Hypothalamus (tissue), 51 donors: ENCODE measurements around the gene TCP11L2.
"Not testable (repeated sequence)": the region's sequence is repeated elsewhere in the genome, so short reads cannot be mapped to it uniquely, and the experiment has no call there.

Source experiments
- DNase-seq, 51 donors: peaks; one replicate each; lab custom pipeline; 2025; lab: John Stamatoyannopoulos, UW

The TCP11L2 gene

DNA sequence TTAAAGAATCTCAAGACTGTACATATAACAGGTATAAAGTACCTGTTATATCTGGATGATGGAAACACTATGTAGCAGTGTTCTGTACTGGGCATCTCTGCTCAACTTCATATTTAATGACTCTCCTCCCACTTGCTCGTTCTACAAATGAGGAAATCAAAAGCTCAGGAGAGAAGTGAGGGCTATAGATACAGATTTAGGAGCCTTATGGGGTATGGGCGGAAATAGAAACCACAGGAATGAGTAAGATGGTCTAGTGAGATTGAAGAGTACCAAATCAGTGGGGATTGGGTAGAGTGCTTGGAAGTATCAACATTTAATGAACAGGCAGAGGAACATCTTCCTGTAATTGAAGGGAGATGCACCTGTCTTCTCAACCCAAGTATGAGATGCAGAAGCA, 31.2 kb downstream of the TCP11L2 start:
- no peak for DNase-seq

DNA sequence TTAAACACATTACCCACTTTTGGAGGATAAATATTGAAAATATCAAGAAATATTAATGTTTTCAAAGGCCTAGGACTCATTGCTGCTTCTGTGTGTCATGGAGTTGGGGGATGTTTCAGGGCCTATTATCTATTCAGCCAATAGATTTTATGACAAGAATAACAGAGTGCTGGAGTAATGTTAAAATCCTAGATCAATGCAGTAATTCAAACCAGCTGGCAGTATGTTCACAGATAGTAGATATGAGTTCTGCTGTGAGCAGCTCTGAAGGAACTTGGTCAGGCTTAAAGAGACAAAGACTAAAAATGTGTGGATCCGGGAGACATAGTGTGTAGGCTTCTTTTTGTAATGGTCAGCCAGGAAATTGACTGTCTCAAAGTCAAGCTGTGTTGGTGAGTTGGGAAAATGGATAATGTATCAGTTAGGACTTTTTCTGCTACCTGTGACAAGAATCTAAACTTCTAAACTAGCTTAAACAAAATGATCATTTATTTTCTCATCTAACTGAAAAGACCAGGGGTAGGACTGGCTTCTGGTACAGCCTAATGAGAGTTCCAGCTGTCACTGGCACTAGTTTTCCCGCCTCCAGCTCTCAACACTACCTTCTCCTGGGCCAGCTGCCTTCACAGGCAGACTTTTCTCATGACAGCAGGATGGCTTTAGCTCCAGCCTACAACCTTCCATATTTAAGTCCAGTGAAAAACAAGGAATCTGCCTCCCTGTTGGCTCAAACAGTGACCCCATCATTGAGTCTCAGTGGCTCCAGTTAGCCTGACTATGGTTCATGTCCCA, 38.7 kb downstream of the TCP11L2 start:
- no peak for DNase-seq

DNA sequence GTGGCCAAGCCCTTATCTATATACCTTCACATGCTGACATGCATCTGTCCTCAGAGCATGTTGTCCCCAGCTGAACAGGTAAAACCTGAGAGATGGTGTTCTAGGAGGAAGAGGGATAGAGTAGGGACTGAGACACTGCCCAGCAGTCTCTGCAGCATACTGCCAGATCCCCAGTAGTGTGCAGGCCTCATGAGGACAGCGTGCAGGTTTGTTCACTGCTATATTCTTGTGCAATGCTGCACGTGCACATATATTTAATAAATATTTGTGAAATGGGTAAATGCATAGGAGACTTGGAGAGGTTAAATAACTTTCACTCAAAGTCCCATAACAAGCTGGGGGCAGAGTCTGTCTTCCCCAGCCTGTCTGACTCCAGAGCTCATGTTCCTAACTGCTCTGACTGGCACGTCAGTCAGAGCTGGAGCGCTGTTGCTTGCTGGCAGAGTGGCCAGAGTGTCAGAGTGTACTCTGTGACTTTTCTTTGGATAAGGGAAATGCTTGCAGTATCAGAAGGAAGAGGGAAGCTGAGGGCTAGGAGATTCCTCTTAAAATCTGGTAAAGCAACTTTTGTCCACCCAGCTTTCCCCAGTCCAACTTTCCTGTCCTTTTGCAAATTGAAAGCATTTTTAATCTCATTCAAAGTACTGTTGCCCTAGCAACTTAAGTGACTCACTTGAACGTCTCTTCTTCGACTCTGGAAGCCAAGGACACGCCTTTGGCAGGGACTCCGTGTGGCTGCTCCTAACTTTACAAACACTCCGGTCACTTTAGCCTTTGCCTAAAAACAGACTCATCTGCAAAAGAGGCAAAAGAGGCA, 40.1 kb downstream of the TCP11L2 start:
- peak in 12 of 51 donors; percentile 1 to 46 (median 28) for DNase-seq

DNA sequence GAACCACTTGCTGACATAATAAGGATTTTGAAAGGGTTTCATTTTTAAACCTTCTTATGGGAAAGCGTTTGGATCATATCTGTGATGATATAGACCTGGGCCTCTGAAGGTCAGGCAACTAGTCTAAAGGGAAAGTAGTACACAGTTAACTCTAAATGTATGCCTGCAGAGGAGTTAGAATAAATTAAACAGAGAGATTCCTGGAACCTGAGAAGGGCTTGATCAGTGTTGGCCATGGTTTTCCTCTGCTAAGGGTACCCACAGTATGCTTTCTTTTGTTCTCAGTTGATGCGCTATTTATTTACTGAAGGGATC, 40.6 kb downstream of the TCP11L2 start:
- DNase-seq, result no peak

DNA sequence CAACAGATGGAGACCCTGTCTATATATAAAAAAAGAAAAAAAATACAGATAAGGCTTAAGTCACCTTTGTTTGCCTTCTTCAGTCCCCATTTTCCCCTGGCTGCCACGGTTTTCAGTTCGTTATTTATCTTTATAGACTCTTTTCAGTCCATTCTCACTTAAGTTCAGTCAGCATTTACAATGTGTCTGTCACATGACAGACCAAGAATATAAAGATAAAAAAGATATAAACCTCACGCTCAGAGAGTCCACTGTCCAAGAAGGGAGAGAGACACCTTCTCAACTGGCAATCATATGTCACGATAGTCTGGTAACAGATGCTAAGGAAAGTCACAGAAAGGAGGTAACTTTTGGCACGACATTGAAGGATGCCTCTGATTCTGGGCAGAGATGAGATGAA, 41.6 kb downstream of the TCP11L2 start:
- no peak for DNase-seq

DNA sequence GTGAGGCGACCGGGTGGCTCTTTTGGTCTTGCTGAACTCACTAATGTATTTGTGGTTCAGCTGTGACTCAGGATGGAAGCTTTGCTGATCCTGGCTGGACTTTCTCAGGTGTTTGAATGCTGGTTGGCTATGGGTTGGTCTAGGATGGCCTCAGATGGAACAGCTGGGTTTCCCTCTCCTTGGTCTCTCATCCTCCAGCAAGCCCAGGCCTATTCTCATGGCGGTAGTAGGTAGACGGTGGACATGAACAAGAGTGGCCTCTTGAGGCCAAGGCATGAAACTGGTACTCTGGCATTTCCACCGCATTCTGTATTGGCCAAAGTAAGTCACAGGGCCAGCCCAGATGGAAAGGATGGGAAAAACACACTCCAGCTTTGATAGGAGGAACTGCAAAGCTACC, 43.2 kb downstream of the TCP11L2 start:
- peak in 18 of 51 donors; percentile 4 to 51 (median 24) for DNase-seq

DNA sequence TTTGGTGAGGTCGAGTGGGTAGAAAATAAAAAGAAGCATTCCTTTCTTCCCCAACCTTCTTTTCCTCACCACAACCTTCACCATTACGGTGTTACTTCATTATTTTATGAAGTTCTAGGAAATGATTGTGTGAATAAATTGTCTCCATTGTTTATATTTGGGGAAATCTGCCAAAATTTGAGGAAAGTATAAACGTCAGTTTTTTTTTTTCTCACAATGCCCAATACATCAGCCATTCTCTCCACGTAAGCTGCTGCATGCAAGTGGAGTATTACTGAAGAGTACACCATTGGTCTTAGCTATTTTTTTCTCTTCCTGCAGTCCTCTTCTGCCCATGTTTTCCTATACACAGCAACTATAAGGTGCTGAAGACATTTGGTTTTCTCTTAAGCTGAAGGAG, 45.9 kb downstream of the TCP11L2 start:
- no peak for DNase-seq

DNA sequence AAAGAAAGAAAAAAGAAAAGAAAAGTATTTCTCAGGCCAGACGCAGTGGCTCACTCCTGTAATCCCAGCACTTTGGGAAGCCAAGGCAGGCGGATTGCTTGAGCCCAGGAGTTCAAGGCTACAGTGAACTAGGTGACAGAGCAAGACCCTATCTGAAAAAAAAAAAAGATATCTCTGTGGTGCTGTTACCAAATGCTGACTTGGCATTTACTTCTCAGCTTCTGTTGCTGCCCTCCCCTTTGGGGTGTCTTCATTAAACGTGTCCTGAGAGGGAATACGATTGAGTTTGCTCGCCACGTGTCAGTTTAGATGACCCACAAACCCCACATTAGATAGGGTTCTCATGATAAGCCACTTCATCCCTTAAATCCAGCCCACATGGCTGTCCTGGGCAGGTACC, 50.6 kb downstream of the TCP11L2 start:
- DNase-seq, result no peak

DNA sequence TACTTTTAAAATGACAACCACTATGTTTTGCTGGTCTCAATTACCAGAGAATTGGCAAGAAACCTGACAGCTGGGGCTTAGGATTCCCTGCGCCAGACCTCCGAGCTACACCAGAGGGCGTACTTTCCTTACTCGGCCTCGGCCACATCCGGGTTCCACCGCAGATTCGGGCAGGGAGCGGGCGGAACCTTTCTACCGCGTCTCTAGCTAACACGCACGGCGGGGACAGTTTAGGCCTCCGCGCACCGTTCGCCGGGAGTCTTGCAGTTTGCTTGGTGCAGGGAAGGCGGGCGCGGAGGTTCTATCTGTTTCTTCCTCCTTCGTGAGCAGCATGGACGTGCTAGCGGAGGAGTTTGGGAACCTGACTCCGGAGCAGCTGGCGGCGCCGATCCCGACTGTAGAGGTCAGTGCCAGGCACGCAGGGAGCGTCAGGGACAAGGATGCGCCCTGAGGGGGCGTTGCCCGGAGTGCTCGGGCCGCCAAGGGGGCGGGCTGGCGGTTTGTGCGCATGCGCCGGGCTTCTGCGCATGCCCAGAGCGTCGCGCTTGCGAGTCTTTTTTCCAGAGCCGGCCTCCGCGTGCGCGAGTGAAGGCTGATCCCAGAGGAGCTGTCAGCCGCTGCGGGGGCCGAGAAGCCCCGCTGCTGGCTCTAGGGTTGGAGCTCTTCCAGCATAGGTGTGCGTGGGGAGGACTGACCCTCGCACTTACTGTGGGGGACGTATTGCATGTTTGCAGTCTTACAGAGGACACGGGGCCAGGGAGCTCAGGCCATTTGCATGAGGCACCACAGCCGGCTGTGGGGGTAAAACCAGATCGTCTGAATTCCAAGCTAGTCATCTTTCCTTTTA, 55.2 kb downstream of the TCP11L2 start, which contains the start of gene POLR3B:
Gene POLR3B (plus strand): TSS at position 200 of the 847 bp plus-strand sequence. CDS start 132 bp downstream, at position 332.
- DNase-seq, result peak; percentile 79 to 99 (median 95)

DNA sequence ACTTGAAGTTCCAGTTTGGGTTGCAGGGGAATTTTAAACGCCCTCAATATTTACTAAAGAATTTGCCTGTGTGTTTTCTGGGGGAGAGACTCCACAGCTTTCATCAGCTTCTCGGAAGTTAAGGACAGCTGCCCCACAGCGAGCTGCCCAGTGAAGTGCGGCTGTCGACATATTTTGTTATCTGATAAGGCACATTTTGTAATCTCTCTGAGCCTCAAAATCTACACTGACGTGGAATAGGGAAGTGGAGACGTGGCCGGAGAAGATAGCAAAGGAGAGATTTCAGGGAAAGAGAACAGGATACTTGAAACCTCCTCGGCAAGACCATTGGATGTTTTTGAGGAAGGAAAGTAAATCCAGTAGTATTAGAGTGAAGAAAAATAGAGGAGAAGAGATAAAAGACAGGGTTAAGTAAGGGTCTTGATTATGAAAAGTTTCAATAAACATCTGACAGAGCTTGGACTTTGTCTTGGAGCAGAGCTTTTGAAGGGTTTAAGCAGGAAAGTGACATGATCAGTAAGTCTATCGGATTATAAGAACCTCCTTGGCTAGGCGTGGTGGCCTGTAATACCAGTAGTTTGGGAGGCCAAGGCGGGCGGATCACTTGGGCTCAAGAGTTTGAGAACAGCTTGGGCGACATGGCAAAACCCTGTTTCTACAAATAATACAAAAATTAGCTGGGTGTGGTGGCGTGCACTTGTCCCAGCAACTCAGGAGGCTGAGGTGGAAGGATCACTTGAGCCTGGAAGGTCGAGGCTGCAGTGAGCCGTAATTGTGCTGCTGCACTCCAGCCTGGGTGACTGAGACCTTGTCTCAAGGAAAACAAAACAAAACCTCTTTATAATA, 56.1 kb downstream of the TCP11L2 start:
- DNase-seq, result peak in 4 of 51 donors; percentile 18 to 59 (median 42)

DNA sequence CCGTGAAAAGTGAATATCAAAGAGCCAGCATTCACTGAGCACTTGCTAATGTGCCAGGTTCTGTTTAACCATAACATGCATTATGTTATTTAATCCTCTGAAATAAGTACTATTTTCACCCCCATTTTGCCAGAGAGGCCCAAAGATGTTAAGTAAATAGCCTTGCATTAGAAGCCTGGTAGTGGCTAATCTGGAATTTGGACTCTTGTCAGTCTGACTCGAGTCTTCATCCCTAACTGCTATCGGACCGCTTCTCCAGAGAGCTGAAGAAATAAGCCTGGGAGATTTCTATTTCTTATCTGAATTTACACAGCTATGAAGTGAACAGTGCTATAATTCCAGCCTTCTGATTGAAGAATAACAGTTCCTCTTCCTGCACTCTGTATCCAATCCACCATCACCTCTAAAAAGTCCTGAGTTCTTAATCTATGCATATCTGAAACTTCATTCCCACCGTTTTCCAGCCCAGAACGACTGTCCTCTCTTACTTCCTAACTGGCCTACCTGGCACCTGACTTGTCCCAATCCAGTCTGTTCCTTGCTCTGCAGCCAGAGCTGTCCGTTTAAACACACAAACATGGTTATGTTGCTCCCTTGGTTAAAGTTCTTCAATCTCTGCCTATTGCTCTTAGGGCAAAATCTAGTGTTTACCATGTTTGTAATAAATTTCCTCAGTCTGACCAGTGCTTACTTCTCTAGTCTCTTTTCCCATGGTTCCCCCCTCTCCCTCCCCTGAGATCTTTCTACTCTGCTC, 57.3 kb downstream of the TCP11L2 start:
- DNase-seq, result no peak

DNA sequence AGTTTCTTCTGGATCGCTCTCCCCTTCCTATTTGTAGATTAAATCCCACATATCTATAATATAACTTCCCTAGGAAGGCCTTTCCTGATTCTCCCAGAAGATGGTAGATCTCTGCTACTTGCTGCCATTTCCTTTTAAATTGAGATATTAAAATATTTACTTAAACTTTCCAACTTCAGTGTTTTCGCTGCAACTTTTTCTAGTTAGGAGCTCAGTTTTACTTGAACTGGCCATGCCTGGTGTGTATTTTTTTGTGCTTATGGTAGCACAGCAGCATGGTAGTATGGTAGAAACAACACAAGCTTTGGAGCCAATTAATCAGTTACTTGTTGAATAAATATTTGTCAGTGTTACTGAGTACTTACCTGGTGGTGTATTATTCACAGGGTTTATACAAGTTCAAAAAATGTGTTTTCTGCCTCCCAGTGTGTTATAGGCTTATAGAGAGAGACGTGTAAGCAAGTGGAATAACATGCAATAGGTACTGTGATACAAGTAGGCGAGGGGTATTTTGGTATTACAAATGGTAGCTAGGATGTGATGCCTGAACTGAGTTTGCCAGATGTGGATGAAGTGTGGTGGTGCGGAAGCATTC, 58.0 kb downstream of the TCP11L2 start:
- no peak for DNase-seq

DNA sequence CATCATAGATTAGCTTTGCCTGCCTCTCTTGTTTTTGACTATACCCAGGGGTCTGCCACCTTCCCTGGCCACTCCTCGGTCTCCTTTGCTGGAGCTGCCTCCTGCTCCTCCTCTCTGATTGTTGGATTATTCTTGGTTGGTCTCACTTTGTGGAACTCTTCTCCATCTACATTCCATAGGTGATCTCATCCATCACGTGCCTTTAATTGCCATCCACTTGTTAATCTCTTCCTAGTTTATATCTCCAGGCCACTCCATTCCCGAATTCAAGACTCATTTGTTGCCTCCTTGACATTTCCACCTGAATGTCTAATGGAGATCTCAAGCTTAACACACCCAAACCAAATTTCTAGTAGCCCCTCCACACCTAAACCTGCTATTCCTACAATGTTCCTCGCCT, 60.4 kb downstream of the TCP11L2 start:
- DNase-seq, result no peak

DNA sequence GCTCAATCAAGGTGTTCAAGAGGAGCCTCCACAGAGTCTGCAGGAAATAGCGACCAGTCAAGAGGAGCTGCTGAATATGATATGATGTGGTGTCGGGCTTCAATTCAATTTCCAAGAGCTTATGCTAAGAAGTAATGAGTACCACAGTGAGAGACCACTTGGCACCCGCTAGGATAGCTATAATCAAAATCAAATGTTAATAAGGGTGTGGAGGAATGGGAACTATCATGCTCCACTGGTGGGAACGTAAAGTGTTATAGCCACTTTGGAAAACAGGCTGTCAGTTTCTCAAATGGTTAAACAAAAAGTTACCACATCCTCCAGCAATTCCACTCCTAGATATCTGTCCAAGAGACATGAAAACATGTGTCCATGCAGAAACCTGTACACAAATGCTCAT, 61.7 kb downstream of the TCP11L2 start:
- DNase-seq, result no peak

DNA sequence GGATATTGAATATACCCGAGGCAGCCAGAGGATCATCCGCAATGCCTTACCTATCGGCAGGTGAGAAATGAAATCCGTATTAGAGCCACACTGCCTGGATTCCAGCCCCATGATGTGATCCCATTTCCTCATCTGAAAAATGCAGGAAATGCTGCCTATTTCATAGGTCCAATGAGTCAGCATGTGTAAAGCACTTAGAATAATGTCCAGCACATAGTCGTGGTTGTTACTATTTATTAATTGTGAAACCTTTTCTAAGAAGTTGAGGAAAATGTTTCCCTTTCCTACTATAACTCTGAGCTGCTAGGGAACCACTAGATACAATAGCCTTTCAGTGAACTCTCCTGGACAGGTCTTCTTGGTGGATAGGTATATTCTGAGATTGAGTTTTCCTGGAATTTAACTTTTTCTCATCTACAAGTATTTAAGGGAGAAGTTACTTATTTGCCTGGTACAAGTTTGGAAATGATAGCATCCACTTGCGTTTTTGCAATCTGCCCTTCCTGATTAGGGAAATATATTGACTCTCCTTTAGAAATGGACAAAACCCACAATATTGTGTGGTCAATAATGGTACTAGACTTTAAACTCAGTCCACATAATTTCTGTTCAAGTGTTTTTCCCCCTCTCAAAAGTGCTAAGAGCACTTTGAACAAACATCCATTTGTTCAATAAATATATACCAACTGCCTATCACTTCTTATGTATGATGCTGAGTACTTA, 67.3 kb downstream of the TCP11L2 start:
- no peak for DNase-seq

DNA sequence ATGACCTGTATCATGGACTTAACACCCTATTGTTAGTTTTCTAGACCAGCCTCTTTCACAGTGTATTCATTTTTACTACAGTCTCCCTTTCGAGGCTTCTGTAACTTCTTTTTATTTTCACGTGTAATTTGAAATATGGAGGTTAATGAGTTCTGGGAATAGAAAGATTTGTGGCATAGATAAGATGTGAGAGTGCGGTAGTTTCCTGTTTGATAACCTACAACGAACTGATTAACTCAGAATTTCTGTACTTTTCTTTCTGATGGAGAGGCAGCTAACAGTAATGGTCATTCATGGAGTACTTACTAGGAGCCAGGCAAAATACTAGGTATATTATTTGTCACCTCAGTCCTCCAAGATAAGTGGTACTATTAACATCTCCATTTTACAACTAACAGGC, 76.3 kb downstream of the TCP11L2 start:
- DNase-seq, result no peak

DNA sequence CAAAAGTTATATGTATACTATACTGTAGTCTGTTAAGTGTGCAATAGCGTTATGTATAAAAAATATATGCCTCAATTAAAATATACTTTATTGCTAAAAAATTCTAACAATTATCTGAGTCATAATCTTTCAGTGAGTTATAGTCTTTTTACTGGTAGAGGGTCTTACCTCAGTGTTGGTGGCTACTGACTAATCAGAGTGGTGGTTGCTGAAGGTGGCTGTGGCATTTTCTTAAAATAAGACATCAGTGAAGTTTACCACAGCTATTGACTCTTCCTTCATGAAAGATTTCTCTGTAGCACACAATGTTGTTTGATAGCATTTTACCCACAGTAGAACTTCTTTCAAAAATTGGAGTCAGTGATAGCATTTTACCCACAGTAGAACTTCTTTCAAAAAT, 78.4 kb downstream of the TCP11L2 start:
- DNase-seq, result no peak

DNA sequence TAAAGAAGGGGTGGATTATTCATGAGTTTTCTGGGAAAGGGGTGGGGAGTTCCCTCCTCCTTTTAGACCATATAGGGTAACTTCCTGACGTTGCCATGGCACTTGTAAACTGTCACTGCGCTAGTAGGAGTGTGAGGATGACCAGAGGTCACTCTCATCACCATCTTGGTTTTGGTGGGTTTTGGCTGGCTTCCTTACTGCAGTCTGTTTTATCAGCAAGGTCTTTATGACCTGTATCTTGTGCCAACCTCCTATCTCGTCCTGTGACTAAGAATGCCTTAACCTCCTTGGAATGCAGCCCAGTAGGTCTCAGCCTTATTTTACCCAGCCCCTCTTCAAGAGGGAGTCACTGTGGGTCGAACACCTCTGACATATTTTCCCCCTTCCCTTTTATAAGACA, 79.3 kb downstream of the TCP11L2 start:
- not testable (repeated sequence) for DNase-seq
